GM23338 (cell line): ENCODE measurements around the gene KRTAP4-9. TPM values are rescaled to one million over a fixed set of nuclear protein-coding genes. Genes with fewer than 3 reads are reported as not detected.
"Not testable (repeated sequence)": the region's sequence is repeated elsewhere in the genome, so short reads cannot be mapped to it uniquely, and the experiment has no call there.

ENCODE experiments used
- ATAC-seq: fragments of 200-7000 bp; cut with Tn5 transposase; 3 replicates; pipeline ENCODE4 v1.9.1; 2020
- DNase-seq: peaks from one replicate; pipeline ENCODE4 v3.0.0-alpha.2; 2015; ENCODE audit warnings: low spot score
- H2AFZ ChIP-seq: fragments of 200-600 bp; sonication (generic); 2 replicates; pipeline ENCODE4 v1.8.0; 2016; ENCODE audit warnings: antibody characterized with exemption, mild to moderate bottlenecking, moderate library complexity
- H3F3A ChIP-seq: fragments of 200-600 bp; sonication (generic); replicated peaks from 2 replicates; pipeline ENCODE4 v1.8.0; 2017; ENCODE audit warnings: antibody characterized with exemption, mixed run types, low read depth
- H3K27ac ChIP-seq: fragments of 200-600 bp; sonication (generic); 2 replicates; pipeline ENCODE4 v1.6.1; 2016; ENCODE audit warnings: low read depth
- H3K27me3 ChIP-seq: fragments of 200-600 bp; sonication (generic); 2 replicates; pipeline ENCODE4 v1.8.0; 2016; ENCODE audit warnings: mild to moderate bottlenecking, mixed run types, moderate library complexity; ENCODE audit not compliant: insufficient read depth
- H3K36me3 ChIP-seq: fragments of 200-600 bp; sonication (generic); 2 replicates; pipeline ENCODE4 v1.8.0; 2016; ENCODE audit warnings: mild to moderate bottlenecking; ENCODE audit not compliant: insufficient read depth
- H3K4me1 ChIP-seq: fragments of 200-600 bp; sonication (generic); 2 replicates; pipeline ENCODE4 v1.8.0; 2016; ENCODE audit warnings: mild to moderate bottlenecking, moderate library complexity; ENCODE audit not compliant: insufficient read depth
- H3K4me2 ChIP-seq: fragments of 200-600 bp; sonication (generic); 2 replicates; pipeline ENCODE4 v1.7.1; 2017; ENCODE audit warnings: mixed run types
- H3K4me3 ChIP-seq: fragments of 200-600 bp; sonication (generic); 2 replicates; pipeline ENCODE4 v1.6.1; 2016; ENCODE audit warnings: mixed run types
- H3K79me2 ChIP-seq: fragments of 200-600 bp; sonication (generic); replicated peaks from 2 replicates; pipeline ENCODE4 v1.8.0; 2017; ENCODE audit warnings: mild to moderate bottlenecking; ENCODE audit not compliant: insufficient read depth
- H3K9me2 ChIP-seq: fragments of 200-600 bp; sonication (generic); 2 replicates; pipeline ENCODE4 v1.8.0; 2017; ENCODE audit not compliant: insufficient read depth
- H4K20me1 ChIP-seq: fragments of 200-600 bp; sonication (generic); replicated peaks from 2 replicates; pipeline ENCODE4 v1.8.0; 2017; ENCODE audit warnings: mild to moderate bottlenecking; ENCODE audit not compliant: insufficient read depth
- H3K27ac Mint-ChIP-seq: 2 replicates; pipeline ENCODE4 v1.8.0; 2020; ENCODE audit warnings: inconsistent platforms, mild to moderate bottlenecking, moderate library complexity, mixed read lengths
- H3K27me3 Mint-ChIP-seq: 3 replicates; pipeline ENCODE4 v1.8.0; 2022; ENCODE audit warnings: low read depth, mild to moderate bottlenecking, moderate library complexity, mixed read lengths, inconsistent platforms; ENCODE audit not compliant: insufficient read depth, poor library complexity
- H3K36me3 Mint-ChIP-seq: 3 replicates; pipeline ENCODE4 v1.8.0; 2021; ENCODE audit warnings: low read depth, mild to moderate bottlenecking, inconsistent platforms, moderate library complexity, mixed read lengths
- H3K4me1 Mint-ChIP-seq: 3 replicates; pipeline ENCODE4 v1.8.0; 2020; ENCODE audit warnings: mild to moderate bottlenecking, inconsistent platforms, mixed read lengths
- H3K4me3 Mint-ChIP-seq: 3 replicates; pipeline ENCODE4 v1.8.0; 2021; ENCODE audit warnings: moderate library complexity, mild to moderate bottlenecking, inconsistent platforms, mixed read lengths
- H3K9me3 Mint-ChIP-seq: 3 replicates; pipeline ENCODE4 v1.8.0; 2020; ENCODE audit warnings: moderate library complexity, mild to moderate bottlenecking, inconsistent platforms, mixed read lengths
- CREB1 ChIP-seq: fragments of 250-450 bp; sonication (Bioruptor Pico); IDR thresholded peaks from 2 replicates; pipeline ENCODE4 v1.5.0; 2020; ENCODE audit warnings: low read depth, mild to moderate bottlenecking, moderate library complexity
- ETS1 ChIP-seq: IDR thresholded peaks from 2 replicates; pipeline ENCODE4 v1.6.1; 2016; ENCODE audit warnings: antibody characterized with exemption
- EZH2 ChIP-seq: fragments of 200-600 bp; sonication (generic); IDR thresholded peaks from one replicate; pipeline ENCODE4 v1.8.0; 2017; ENCODE audit warnings: antibody characterized with exemption, mild to moderate bottlenecking, low read depth; ENCODE audit not compliant: unreplicated experiment
- EZH2phosphoT487 ChIP-seq: fragments of 200-600 bp; sonication (generic); IDR thresholded peaks from one replicate; pipeline ENCODE4 v1.8.1; 2018; ENCODE audit warnings: antibody characterized with exemption; ENCODE audit not compliant: unreplicated experiment
- JUNB ChIP-seq: IDR thresholded peaks from one replicate; pipeline ENCODE4 v1.6.1; 2016; ENCODE audit warnings: antibody characterized with exemption; ENCODE audit not compliant: unreplicated experiment
- STAT1 ChIP-seq: IDR thresholded peaks from one replicate; pipeline ENCODE4 v1.6.1; 2016; ENCODE audit warnings: antibody characterized with exemption; ENCODE audit not compliant: unreplicated experiment
- ZNF114 ChIP-seq: fragments of 250-450 bp; sonication (Bioruptor Pico); IDR thresholded peaks from 2 replicates; pipeline ENCODE4 v1.5.0; 2020; ENCODE audit warnings: mild to moderate bottlenecking, moderate library complexity
- long read RNA-seq: library from polyadenylated mRNA; unstranded; transcript quantifications from one replicate; pipeline ENCODE4 v2.0.0, GENCODE V29; 2020; ENCODE audit not compliant: unreplicated experiment
- polyA plus RNA-seq: library from polyadenylated mRNA; unstranded; fragments of >200 nt; fragmentation: Nextera tagmentation; extraction: Ambion mirVana; gene quantifications from 2 replicates; pipeline ENCODE4 v1.2.1, GENCODE V29; 2016
- total RNA-seq: library from RNA; depleted of rRNA; stranded (reverse); fragments of >200 nt; shearing (Covaris generic); gene quantifications from 2 replicates; pipeline ENCODE4 v1.2.3, GENCODE V29; 2014; rRNA removed
- TF ChIP-seq, protein P1 (sequence below): fragments of 250-450 bp; sonication (Bioruptor Pico); IDR thresholded peaks from 2 replicates; pipeline ENCODE4 v1.5.0; 2020; ENCODE audit warnings: mild to moderate bottlenecking, moderate library complexity
- TF ChIP-seq, protein P2 (sequence below), 2 experiments: fragments of 200-600 bp in 1 of 2; sonication (generic) in 1 of 2; conservative IDR thresholded peaks; 2 replicates each; pipeline versions ENCODE4 v1.5.1 to v1.6.1; 2016 to 2017; ENCODE audit warnings: antibody characterized with exemption in 2 of 2, low read depth in 2 of 2, mild to moderate bottlenecking in 2 of 2, moderate library complexity in 1 of 2

The KRTAP4-9 gene
- total RNA-seq (not detected in 2 replicates), polyA plus RNA-seq (not detected in 2 replicates)
- long read RNA-seq: 0 reads

DNA sequence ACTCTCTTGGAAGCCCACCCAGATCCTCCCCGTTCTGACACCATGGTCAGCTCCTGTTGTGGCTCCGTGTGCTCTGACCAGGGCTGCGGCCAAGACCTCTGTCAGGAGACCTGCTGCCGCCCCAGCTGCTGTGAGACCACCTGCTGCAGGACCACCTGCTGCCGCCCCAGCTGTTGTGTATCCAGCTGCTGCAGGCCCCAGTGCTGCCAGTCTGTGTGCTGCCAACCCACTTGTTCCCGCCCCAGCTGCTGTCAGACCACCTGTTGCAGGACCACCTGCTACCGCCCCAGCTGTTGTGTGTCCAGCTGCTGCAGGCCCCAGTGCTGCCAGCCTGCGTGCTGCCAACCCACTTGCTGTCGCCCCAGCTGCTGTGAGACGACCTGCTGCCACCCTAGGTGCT is at the start of gene KRTAP4-9:
Gene KRTAP4-9 (plus strand): TSS at position 43 of the 400 bp plus-strand sequence. CDS start 0 bp downstream, at position 43.
- H4K20me1 ChIP-seq, H3K79me2 ChIP-seq, H3F3A ChIP-seq, H3K27me3 Mint-ChIP-seq, ATAC-seq, H3K36me3 ChIP-seq, H3K27me3 ChIP-seq, H3K4me3 ChIP-seq, H2AFZ ChIP-seq, H3K4me2 ChIP-seq, H3K27ac Mint-ChIP-seq, H3K9me2 ChIP-seq, DNase-seq, H3K27ac ChIP-seq, H3K4me3 Mint-ChIP-seq: not testable (repeated sequence)
- Mint-ChIP-seq H3K36me3 (peaks cover 22% of the 10 kb centered on the region), H3K9me3 (peaks cover 19% of the 10 kb centered on the region), H3K4me1 (peaks cover 46% of the 10 kb centered on the region)
- peaks cover 25% of the 10 kb centered on the region for H3K4me1 ChIP-seq

DNA sequence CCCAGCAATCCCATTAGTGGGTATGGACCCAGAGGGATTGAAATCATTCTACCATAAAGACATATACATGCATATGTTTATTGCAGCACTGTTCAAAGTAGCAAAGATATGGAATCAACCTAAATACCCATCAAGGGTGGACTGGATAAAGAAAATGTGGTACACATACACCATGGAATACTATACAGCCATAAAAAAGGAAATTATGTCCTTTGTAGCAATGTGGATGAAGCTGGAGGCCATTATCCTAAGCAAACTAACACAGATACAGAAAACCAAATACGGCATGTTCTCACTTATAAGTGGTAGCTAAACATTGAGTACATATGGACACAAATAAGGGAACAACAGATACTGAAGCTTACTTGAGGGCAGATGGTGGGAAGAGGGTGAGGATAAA is 47.6 kb upstream of the KRTAP4-9 start:
- H3K4me1 ChIP-seq: 0 out of 2 replicates have a peak, but pooled peaks cover 6% of the 10 kb centered on the region
- Mint-ChIP-seq H3K27ac (no peak overlapping the region), H3K4me3 (no peak overlapping the region), H3K9me3 (peaks cover 6% of the 10 kb centered on the region; the same call in 1 of the 3 replicates), H3K4me1 (peaks cover 6% of the 10 kb centered on the region), H3K27me3 (no peaks in the 10 kb centered on the region), H3K36me3 (0 out of 3 replicates have a peak, but pooled peaks cover 3% of the 10 kb centered on the region)
- H3K27me3 ChIP-seq: no peaks in the 10 kb centered on the region
- H3K9me2 ChIP-seq: no peaks in the 10 kb centered on the region
- H3F3A ChIP-seq: no peaks in the 10 kb centered on the region
- ATAC-seq (no peak), DNase-seq (no peak)
- no peaks in the 10 kb centered on the region for H4K20me1 ChIP-seq
- H3K27ac ChIP-seq: no peak overlapping the region
- no peaks in the 10 kb centered on the region for H3K36me3 ChIP-seq
- H3K4me2 ChIP-seq: no peak overlapping the region
- no peak overlapping the region for H3K4me3 ChIP-seq
- no peaks in the 10 kb centered on the region for H3K79me2 ChIP-seq
- no peak overlapping the region for H2AFZ ChIP-seq
- no peak for TF ChIP-seq STAT1
- no peak for TF ChIP-seq EZH2phosphoT487
- TF ChIP-seq, protein P1, sequence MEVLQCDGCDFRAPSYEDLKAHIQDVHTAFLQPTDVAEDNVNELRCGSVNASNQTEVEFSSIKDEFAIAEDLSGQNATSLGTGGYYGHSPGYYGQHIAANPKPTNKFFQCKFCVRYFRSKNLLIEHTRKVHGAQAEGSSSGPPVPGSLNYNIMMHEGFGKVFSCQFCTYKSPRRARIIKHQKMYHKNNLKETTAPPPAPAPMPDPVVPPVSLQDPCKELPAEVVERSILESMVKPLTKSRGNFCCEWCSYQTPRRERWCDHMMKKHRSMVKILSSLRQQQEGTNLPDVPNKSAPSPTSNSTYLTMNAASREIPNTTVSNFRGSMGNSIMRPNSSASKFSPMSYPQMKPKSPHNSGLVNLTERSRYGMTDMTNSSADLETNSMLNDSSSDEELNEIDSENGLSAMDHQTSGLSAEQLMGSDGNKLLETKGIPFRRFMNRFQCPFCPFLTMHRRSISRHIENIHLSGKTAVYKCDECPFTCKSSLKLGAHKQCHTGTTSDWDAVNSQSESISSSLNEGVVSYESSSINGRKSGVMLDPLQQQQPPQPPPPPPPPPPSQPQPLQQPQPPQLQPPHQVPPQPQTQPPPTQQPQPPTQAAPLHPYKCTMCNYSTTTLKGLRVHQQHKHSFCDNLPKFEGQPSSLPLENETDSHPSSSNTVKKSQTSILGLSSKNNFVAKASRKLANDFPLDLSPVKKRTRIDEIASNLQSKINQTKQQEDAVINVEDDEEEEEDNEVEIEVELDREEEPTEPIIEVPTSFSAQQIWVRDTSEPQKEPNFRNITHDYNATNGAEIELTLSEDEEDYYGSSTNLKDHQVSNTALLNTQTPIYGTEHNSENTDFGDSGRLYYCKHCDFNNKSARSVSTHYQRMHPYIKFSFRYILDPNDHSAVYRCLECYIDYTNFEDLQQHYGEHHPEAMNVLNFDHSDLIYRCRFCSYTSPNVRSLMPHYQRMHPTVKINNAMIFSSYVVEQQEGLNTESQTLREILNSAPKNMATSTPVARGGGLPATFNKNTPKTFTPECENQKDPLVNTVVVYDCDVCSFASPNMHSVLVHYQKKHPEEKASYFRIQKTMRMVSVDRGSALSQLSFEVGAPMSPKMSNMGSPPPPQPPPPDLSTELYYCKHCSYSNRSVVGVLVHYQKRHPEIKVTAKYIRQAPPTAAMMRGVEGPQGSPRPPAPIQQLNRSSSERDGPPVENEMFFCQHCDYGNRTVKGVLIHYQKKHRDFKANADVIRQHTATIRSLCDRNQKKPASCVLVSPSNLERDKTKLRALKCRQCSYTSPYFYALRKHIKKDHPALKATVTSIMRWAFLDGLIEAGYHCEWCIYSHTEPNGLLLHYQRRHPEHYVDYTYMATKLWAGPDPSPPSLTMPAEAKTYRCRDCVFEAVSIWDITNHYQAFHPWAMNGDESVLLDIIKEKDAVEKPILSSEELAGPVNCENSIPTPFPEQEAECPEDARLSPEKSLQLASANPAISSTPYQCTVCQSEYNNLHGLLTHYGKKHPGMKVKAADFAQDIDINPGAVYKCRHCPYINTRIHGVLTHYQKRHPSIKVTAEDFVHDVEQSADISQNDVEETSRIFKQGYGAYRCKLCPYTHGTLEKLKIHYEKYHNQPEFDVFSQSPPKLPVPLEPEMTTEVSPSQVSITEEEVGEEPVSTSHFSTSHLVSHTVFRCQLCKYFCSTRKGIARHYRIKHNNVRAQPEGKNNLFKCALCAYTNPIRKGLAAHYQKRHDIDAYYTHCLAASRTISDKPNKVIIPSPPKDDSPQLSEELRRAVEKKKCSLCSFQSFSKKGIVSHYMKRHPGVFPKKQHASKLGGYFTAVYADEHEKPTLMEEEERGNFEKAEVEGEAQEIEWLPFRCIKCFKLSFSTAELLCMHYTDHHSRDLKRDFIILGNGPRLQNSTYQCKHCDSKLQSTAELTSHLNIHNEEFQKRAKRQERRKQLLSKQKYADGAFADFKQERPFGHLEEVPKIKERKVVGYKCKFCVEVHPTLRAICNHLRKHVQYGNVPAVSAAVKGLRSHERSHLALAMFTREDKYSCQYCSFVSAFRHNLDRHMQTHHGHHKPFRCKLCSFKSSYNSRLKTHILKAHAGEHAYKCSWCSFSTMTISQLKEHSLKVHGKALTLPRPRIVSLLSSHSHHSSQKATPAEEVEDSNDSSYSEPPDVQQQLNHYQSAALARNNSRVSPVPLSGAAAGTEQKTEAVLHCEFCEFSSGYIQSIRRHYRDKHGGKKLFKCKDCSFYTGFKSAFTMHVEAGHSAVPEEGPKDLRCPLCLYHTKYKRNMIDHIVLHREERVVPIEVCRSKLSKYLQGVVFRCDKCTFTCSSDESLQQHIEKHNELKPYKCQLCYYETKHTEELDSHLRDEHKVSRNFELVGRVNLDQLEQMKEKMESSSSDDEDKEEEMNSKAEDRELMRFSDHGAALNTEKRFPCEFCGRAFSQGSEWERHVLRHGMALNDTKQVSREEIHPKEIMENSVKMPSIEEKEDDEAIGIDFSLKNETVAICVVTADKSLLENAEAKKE: no peak
- TF ChIP-seq, protein P2, sequence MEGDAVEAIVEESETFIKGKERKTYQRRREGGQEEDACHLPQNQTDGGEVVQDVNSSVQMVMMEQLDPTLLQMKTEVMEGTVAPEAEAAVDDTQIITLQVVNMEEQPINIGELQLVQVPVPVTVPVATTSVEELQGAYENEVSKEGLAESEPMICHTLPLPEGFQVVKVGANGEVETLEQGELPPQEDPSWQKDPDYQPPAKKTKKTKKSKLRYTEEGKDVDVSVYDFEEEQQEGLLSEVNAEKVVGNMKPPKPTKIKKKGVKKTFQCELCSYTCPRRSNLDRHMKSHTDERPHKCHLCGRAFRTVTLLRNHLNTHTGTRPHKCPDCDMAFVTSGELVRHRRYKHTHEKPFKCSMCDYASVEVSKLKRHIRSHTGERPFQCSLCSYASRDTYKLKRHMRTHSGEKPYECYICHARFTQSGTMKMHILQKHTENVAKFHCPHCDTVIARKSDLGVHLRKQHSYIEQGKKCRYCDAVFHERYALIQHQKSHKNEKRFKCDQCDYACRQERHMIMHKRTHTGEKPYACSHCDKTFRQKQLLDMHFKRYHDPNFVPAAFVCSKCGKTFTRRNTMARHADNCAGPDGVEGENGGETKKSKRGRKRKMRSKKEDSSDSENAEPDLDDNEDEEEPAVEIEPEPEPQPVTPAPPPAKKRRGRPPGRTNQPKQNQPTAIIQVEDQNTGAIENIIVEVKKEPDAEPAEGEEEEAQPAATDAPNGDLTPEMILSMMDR (conservative IDR thresholded peaks at IDR 0.05; ENCODE audit: low read depth in 2 of 2): no peak
- no peak for TF ChIP-seq JUNB
- TF ChIP-seq ZNF114 (CRISPR knock-in tag): no peak
- TF ChIP-seq CREB1 (CRISPR knock-in tag): no peak
- no peak for TF ChIP-seq EZH2
- no peak for TF ChIP-seq ETS1
